Smooth muscle cell (in vitro differentiated cells): ENCODE data around the gene FOXK1. TPM values are rescaled to one million over a fixed set of nuclear protein-coding genes. Genes with fewer than 3 reads are reported as not detected.

Experiments
- DNase-seq: peaks from one replicate; lab custom pipeline; 2025; ENCODE audit not compliant: unreplicated experiment; lab: John Stamatoyannopoulos, UW
- H2AFZ ChIP-seq: fragments of 200-600 bp; sonication (generic); 2 replicates; pipeline ENCODE4 v1.6.0; 2016; ENCODE audit warnings: antibody characterized with exemption, low read depth, mild to moderate bottlenecking
- H3F3A ChIP-seq: fragments of 200-600 bp; sonication (generic); 2 replicates; pipeline ENCODE4 v1.6.0; 2017; ENCODE audit warnings: antibody characterized with exemption, low read depth
- H3K27ac ChIP-seq: fragments of 200-600 bp; sonication (generic); 2 replicates; pipeline ENCODE4 v1.5.1; 2016; ENCODE audit warnings: low read depth, mild to moderate bottlenecking
- H3K27me3 ChIP-seq: fragments of 200-600 bp; sonication (generic); 2 replicates; pipeline ENCODE4 v1.6.1; 2016; ENCODE audit warnings: low read depth, mild to moderate bottlenecking
- H3K36me3 ChIP-seq: fragments of 200-600 bp; sonication (generic); 2 replicates; pipeline ENCODE4 v1.5.1; 2016; ENCODE audit warnings: low read depth
- H3K4me1 ChIP-seq: fragments of 200-600 bp; sonication (generic); 2 replicates; pipeline ENCODE4 v1.5.1; 2016; ENCODE audit warnings: low read depth
- H3K4me2 ChIP-seq: fragments of 200-600 bp; sonication (generic); 2 replicates; pipeline ENCODE4 v1.6.0; 2016; ENCODE audit warnings: mild to moderate bottlenecking
- H3K4me3 ChIP-seq: fragments of 200-600 bp; sonication (generic); 2 replicates; pipeline ENCODE4 v1.5.1; 2016; ENCODE audit warnings: mild to moderate bottlenecking
- H3K79me2 ChIP-seq: fragments of 200-600 bp; sonication (generic); 2 replicates; pipeline ENCODE4 v1.6.0; 2016; ENCODE audit warnings: low read depth, mild to moderate bottlenecking
- H3K9ac ChIP-seq: fragments of 200-600 bp; sonication (generic); 2 replicates; pipeline ENCODE4 v1.6.0; 2016; ENCODE audit warnings: low read depth
- H3K9me3 ChIP-seq: fragments of 200-600 bp; sonication (generic); replicated peaks from 2 replicates; pipeline ENCODE4 v1.5.1; 2016; ENCODE audit warnings: low read depth
- H4K20me1 ChIP-seq: fragments of 200-600 bp; sonication (generic); 2 replicates; pipeline ENCODE4 v1.6.0; 2016; ENCODE audit warnings: low read depth
- WGBS: methylation state at CpG from one replicate; pipeline ENCODE4 v1.1.7; 2016; ENCODE audit warnings: low lambda C conversion rate; 5-methylcytosine and 5-hydroxymethylcytosine counted together
- polyA plus RNA-seq: library from polyadenylated mRNA; unstranded; fragments of >200 nt; fragmentation: Nextera tagmentation; extraction: Ambion mirVana; gene quantifications from 2 replicates; pipeline ENCODE4 v1.2.1, GENCODE V29; 2016
- total RNA-seq: library from RNA; depleted of rRNA; stranded (reverse); fragments of >200 nt; gene quantifications from 2 replicates; pipeline ENCODE4 v1.2.3, GENCODE V29; 2014
- TF ChIP-seq, protein P1 (sequence below): fragments of 200-600 bp; sonication (generic); IDR thresholded peaks from 2 replicates; pipeline ENCODE4 v1.5.1; 2017; ENCODE audit warnings: borderline replicate concordance, mild to moderate bottlenecking, antibody characterized with exemption; ENCODE audit not compliant: insufficient read depth, poor library complexity, severe bottlenecking

The FOXK1 gene
- total and polyA plus RNA-seq, 2 experiments from 2014 or later = 6.0 to 11.6 TPM

DNA sequence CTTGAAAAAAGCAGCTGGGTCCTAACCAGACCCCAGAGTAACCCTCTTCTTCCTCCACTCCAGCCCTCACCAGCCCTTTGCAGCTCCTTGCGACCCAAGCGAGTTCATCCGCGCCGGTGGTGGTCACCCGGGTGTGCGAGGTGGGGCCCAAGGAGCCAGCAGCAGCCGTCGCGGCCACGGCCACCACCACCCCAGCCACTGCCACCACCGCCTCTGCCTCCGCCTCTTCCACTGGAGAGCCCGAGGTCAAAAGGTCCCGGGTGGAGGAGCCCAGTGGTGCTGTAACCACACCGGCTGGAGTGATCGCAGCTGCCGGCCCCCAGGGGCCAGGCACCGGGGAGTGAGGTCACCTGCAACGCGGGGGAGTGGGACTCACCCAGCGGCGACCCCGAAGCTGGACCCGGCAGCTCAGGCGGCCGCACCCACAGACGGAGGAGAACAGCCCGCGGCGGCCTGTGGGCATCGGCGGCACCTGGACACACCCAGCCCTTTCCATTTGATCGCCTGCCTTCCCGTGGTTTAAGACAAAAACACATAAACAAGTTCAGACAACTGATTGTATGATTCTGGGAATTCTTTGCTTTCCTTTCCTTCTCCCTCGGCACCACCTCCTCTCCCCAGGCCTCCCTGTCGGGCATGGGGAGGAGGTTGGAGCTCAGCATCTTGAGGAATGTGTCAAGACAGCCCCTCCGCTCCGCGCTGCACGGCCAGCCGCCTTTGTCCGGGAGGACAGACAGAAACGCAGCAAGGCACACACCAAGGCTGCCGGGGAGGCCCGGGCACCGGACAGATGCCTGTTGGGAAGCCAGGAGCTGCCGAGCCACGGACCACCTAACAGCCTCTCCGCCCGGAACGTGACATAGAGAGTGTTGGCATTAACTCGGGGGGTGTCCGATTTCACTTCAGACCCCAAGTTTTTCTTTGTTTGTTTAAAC, 80.3 kb downstream of the FOXK1 start:
- no peak for DNase-seq
- H2AFZ ChIP-seq = no peak overlapping the region
- no peaks in the 10 kb centered on the region for H3K79me2 ChIP-seq
- no peaks in the 10 kb centered on the region for H3K27me3 ChIP-seq
- H4K20me1 ChIP-seq = peaks cover 12% of the 10 kb centered on the region
- H3K36me3 ChIP-seq = no peaks in the 10 kb centered on the region
- no peak overlapping the region for H3K4me2 ChIP-seq
- no peak overlapping the region for H3K9ac ChIP-seq
- H3K4me1 ChIP-seq = no peaks in the 10 kb centered on the region
- no peaks in the 10 kb centered on the region for H3K9me3 ChIP-seq
- TF ChIP-seq, protein P1, sequence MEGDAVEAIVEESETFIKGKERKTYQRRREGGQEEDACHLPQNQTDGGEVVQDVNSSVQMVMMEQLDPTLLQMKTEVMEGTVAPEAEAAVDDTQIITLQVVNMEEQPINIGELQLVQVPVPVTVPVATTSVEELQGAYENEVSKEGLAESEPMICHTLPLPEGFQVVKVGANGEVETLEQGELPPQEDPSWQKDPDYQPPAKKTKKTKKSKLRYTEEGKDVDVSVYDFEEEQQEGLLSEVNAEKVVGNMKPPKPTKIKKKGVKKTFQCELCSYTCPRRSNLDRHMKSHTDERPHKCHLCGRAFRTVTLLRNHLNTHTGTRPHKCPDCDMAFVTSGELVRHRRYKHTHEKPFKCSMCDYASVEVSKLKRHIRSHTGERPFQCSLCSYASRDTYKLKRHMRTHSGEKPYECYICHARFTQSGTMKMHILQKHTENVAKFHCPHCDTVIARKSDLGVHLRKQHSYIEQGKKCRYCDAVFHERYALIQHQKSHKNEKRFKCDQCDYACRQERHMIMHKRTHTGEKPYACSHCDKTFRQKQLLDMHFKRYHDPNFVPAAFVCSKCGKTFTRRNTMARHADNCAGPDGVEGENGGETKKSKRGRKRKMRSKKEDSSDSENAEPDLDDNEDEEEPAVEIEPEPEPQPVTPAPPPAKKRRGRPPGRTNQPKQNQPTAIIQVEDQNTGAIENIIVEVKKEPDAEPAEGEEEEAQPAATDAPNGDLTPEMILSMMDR = no peak
- 97% methylated on average over 50 of the region's 54 CpGs for WGBS
- no peak overlapping the region for H3K27ac ChIP-seq
- no peak overlapping the region for H3K4me3 ChIP-seq
- H3F3A ChIP-seq = no peaks in the 10 kb centered on the region

DNA sequence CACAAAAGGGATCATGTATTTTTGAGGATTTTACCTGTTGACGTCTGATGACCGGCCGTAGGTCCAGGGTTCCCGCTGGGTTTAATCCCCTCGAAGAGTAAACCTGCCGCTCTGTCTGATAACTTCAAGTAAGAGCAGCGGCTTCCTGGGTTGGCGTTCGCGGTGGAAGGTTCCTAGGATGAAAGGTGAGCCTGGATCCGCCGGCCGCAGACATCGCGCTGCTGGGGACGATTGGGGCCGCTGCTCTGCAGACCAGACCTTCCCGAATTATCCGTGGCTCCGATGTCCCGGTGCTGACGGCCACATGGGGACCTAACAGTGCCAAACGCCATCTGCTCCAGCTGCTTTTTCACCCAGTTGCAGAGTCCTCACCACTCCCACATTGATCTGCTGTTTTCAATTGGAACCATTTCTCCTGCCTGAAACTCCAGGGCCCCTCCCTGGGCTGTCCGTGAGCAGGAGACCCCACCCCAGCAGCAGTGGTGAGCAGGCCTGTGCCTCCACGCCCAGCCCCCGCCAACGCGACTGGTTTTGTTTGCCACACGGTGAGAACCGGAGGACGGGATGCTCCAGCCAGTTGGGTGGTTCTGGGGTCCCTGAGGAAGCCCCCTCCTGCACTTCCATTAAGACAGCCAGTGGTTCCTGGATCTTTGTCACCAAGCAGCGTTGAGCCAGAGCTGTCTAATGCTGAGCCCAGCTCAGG, 81.1 kb downstream of the FOXK1 start:
- peaks cover 12% of the 10 kb centered on the region for H4K20me1 ChIP-seq
- H3K79me2 ChIP-seq = no peaks in the 10 kb centered on the region
- no peak overlapping the region for H3K27ac ChIP-seq
- no peaks in the 10 kb centered on the region for H3K4me1 ChIP-seq
- no peaks in the 10 kb centered on the region for H3K27me3 ChIP-seq
- H2AFZ ChIP-seq = no peak overlapping the region
- H3K36me3 ChIP-seq = no peaks in the 10 kb centered on the region
- no peaks in the 10 kb centered on the region for H3F3A ChIP-seq
- no peak for DNase-seq
- H3K4me3 ChIP-seq = no peak overlapping the region
- no peak overlapping the region for H3K4me2 ChIP-seq
- TF ChIP-seq, protein P1 = no peak
- no peak overlapping the region for H3K9ac ChIP-seq
- H3K9me3 ChIP-seq = no peaks in the 10 kb centered on the region
- 98% methylated on average over 32 of the region's 32 CpGs for WGBS

GRCh38 chr7:4763794-4764185, 81.7 kb downstream of the FOXK1 start:
- no peak for DNase-seq
- Histone ChIP-seq H3K4me2 (no peak overlapping the region), H3K9ac (no peak overlapping the region), H3K9me3 (no peaks in the 10 kb centered on the region), H3K79me2 (no peaks in the 10 kb centered on the region), H3K27me3 (no peaks in the 10 kb centered on the region), H3K4me1 (no peaks in the 10 kb centered on the region), H3K27ac (no peak overlapping the region), H3K4me3 (no peak overlapping the region), H3F3A (no peaks in the 10 kb centered on the region), H2AFZ (no peak overlapping the region), H4K20me1 (peaks cover 12% of the 10 kb centered on the region), H3K36me3 (no peaks in the 10 kb centered on the region)
- TF ChIP-seq, protein P1 = no peak
- 96% methylated on average over 21 of the region's 21 CpGs for WGBS
